Superior temporal gyrus (tissue), 1 donor: ENCODE data around the gene RNF151.
"Not testable (repeated sequence)": the region's sequence is repeated elsewhere in the genome, so short reads cannot be mapped to it uniquely, and the experiment has no call there.

Experiments
- DNase-seq: peaks from one replicate; pipeline ENCODE4 v3.0.0-alpha.2; 2016; ENCODE audit errors: extremely low spot score

The RNF151 gene

DNA sequence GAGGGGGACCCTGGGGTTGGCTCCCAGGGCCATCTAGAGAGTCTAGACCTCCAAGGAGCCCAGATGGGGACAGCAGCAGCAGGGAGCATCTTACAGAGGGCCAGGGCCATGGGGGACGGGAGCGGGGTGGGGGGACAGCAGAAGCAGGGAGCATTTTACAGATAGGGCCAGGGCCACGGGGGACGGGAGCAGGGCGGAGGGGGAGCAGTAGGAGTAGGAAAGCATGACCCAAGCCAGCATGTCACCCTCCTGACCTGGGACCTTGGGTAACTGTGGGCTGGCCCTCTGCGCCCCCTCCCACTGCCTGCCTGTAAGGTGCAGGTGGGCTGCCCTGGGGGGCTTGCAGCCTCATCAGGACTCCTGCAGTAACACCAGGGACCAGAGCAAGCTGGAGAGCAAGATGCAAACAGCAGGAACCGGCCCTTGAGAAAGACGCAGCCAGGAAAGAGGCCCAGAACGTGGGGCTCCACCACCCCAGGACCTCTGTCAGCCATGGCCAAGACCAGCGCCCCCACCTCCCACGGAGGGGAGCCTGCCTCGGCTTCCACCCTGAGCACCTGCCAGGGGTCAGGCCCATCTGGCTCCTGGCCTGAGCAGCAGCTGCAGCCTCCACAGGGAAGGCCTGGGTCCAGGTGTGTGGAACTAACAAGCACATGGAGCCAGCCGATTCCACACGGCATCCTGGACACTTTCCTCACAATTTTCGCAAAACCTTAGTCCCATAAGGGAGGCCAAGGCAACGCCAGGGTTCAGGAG, 40.6 kb downstream of the RNF151 start:
- no peak for DNase-seq

DNA sequence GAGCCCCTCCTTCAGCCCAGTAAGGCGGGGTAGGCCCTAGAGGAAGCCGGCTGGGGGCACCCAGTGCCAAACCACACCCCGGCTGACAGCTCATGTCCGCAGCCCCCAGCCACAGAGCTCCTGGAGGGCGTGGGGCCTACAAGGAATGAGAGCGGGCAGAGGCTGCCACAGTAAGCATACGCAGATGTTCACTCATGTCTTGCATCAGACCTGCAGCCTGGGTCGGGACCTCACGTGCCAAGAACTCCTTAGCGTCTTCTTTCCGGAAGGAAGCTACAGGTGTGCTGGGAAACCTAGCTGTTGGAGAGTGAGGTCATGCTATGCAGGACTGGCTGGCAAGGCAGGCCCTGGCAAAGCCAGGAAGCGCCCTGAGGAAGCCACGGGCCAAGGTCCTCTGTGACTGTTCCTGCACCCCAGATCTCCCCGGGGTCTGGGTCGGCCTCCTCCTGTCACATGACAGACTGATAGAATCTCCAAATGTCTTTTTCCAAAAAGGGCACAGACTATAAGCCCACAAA, 41.4 kb downstream of the RNF151 start:
- no peak for DNase-seq

DNA sequence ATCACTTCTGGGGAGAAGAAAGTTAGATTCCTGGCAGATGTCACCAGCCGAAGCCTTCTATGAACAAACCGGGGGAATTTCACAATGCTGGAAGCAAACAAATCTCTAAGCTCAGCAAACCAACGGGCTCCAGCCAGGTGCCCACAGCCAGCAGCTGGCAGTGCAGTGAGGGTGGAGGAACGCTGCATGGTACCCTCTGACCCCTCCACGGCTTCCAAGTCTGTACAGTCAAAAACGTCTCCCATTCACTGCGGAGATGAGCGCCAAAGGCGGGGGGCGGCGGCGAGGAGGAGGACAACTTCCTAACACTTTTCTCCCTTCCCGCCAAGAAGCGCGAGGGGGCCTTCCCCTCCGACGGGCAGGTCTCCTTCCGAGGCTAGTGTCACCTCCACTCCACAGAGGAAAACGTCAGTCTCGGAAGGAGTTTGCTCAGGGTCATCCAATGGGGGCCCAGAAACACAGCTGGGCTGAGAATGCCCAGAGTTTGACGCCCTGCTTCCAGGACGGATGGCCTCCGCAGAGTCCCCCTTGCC, 42.0 kb downstream of the RNF151 start:
- DNase-seq, result no peak

DNA sequence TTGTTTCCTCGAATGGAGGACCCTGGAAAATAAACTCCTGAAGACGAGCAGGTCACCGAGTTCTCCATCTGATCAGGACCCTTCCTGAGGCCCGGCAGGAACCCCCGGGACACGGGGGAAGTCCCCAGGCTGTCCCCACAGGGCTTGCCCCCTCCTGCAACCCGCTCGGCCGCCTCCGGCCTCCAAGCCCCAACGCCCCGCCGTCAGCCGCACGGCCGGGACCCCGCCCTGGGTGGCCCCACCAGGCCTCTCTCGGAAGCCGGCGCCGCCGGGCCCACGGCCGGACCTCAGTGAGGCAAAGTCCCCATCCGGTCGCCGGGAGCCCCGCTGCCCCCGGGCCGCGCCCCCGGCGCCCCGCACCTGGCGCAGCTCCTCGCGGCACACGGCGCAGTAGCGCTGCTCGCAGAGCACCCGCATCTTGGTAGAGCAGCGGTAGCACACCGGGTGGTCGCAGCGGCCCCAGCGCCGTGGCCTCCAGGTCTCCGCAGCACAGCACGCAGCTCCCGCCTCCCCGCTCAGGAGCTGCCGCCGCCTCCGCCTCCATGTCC, 42.6 kb downstream of the RNF151 start:
- no peak for DNase-seq

GRCh38 chr16:2009791-2010510, 43.3 kb downstream of the RNF151 start, which contains the start of gene ZNF598:
Gene ZNF598, minus strand, starts transcription at chr16:2009821.
- DNase-seq, result peak; percentile 89

GRCh38 chr16:2011726-2012125, 45.1 kb downstream of the RNF151 start:
- DNase-seq, result not testable (repeated sequence)

DNA sequence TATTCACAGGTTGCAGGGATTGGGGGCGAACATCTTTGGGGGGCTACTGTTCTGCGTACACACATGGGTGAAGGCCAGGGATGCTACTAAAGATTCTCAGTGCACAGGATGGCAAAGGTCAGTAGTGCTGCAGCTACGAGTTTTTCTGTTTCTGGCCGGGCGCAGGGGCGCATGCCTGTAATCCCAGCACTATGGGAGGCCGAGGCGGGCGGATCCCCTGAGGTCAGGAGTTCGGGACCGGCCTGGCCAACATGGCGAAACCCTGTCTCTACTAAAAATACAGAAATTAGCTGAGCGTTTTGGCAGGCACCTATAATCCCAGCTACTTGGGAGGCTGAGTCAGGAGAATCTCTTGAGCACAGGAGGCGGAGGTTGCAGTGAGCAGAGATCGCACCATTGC, 46.9 kb downstream of the RNF151 start:
- no peak for DNase-seq

DNA sequence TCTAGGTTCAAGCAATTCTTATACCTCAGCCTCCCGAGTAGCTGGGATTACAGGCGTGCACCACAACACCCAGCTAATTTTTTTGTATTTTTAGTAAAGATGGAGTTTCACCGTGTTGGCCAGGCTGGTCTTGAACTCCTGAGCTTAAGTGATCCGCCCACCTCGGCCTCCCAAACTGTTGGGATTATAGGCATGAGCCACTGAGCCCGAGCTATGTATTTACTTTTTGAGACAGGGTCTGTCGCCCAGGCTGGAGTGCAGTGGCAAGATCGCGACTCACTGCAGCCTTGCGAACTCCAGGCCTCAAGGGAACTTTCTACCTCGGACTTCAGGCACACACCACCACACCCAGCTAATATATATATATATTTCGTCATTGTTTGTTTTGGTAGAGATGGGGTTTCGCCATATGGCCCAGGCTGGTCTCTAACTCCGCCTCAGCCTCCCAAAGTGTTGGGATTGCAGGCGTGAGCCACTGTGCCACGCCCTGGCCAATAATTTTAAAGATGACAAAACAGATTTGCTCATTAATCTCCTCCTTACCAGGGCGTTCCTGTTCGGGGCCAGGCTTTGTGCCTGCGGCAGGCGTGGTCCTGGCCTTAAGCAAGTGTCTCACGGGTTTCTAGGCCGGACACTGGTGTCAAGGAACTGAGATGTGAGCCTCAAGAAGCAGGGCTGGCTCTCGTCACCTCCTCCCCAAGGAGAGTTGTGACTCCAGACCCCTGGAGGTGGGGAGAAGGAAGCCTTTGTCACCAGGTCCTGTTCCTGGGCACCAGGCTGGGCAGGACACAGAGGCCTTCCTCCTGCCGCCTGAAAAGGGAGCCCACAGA, 48.7 kb downstream of the RNF151 start:
- no peak for DNase-seq

DNA sequence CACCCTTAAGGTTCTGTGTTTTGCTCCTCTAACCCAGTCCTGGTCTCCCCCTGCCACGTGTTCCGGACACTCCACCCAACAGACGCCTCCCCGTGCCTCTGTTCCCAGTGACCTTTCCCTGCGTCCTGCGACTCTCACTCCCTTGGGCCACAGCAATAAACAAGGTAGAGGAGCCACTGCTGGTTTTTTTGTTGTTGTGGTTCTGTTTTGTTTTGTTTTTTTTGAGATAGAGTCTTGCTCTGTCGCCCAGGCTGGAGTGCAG, 49.2 kb downstream of the RNF151 start:
- DNase-seq, result no peak

GRCh38 chr16:2016407-2016922, 49.8 kb downstream of the RNF151 start:
- DNase-seq, result no peak
